SK-N-SH treated with all-trans-retinoic acid at 6 μM for 48 hours (cell line): ENCODE results near the gene FBLIM1.

Experiments
- ATAC-seq: fragments of 200-7000 bp; cut with Tn5 transposase; 3 replicates; pipeline ENCODE4 v1.9.1; 2020; ENCODE audit warnings: mild to moderate bottlenecking, moderate library complexity
- BACH2 ChIP-seq: fragments of 250-450 bp; sonication (Bioruptor Pico); IDR thresholded peaks from 2 replicates; pipeline ENCODE4 v1.9.0; 2021; ENCODE audit warnings: mild to moderate bottlenecking, borderline replicate concordance
- CREB5 ChIP-seq: fragments of 250-450 bp; sonication (Bioruptor Pico); IDR thresholded peaks from 2 replicates; pipeline ENCODE4 v1.5.1; 2020; ENCODE audit warnings: low read depth, mild to moderate bottlenecking, moderate library complexity
- CSDC2 ChIP-seq: fragments of 250-450 bp; sonication (Bioruptor Pico); IDR thresholded peaks from 2 replicates; pipeline ENCODE4 v1.5.0; 2020; ENCODE audit warnings: mild to moderate bottlenecking, moderate library complexity
- CSRNP3 ChIP-seq: fragments of 250-450 bp; sonication (Bioruptor Pico); IDR thresholded peaks from 2 replicates; pipeline ENCODE4 v1.5.1; 2021; ENCODE audit warnings: mild to moderate bottlenecking, moderate library complexity
- ISL1 ChIP-seq: fragments of 250-450 bp; sonication (Bioruptor Pico); IDR thresholded peaks from 2 replicates; pipeline ENCODE4 v2.1.2; 2022; ENCODE audit warnings: mild to moderate bottlenecking, moderate library complexity
- OSR1 ChIP-seq: fragments of 250-450 bp; sonication (Bioruptor Pico); IDR thresholded peaks from 2 replicates; pipeline ENCODE4 v1.8.0; 2022; ENCODE audit warnings: moderate library complexity, mild to moderate bottlenecking, inconsistent platforms
- PATZ1 ChIP-seq: fragments of 250-450 bp; sonication (Bioruptor Pico); IDR thresholded peaks from 2 replicates; pipeline ENCODE4 v1.8.0; 2020; ENCODE audit warnings: mild to moderate bottlenecking, moderate library complexity, borderline replicate concordance
- POU6F1 ChIP-seq: fragments of 250-450 bp; sonication (Bioruptor Pico); IDR thresholded peaks from 2 replicates; pipeline ENCODE4 v1.8.0; 2021; ENCODE audit warnings: low read depth, mild to moderate bottlenecking, moderate library complexity, borderline replicate concordance
- PPARA ChIP-seq: fragments of 250-450 bp; sonication (Bioruptor Pico); IDR thresholded peaks from 2 replicates; pipeline ENCODE4 v1.5.0; 2020; ENCODE audit warnings: mild to moderate bottlenecking, borderline replicate concordance
- RARB ChIP-seq: fragments of 250-450 bp; sonication (Bioruptor Pico); IDR thresholded peaks from 2 replicates; pipeline ENCODE4 v1.8.0; 2021; ENCODE audit warnings: mild to moderate bottlenecking, moderate library complexity
- SNAI2 ChIP-seq: fragments of 250-450 bp; sonication (Bioruptor Pico); IDR thresholded peaks from 2 replicates; pipeline ENCODE4 v1.5.0; 2020; ENCODE audit warnings: mild to moderate bottlenecking, moderate library complexity
- TCF4 ChIP-seq: fragments of 250-450 bp; sonication (Bioruptor Pico); IDR thresholded peaks from 2 replicates; pipeline ENCODE4 v1.8.0; 2021; ENCODE audit warnings: mild to moderate bottlenecking, moderate library complexity, borderline replicate concordance
- TSHZ2 ChIP-seq: fragments of 250-450 bp; sonication (Bioruptor Pico); IDR thresholded peaks from 2 replicates; pipeline ENCODE4 v1.5.0; 2020; ENCODE audit warnings: mild to moderate bottlenecking, moderate library complexity
- ZFP3 ChIP-seq: fragments of 250-450 bp; sonication (Bioruptor Pico); IDR thresholded peaks from 2 replicates; pipeline ENCODE4 v1.5.0; 2020; ENCODE audit warnings: mild to moderate bottlenecking, moderate library complexity
- ZFP30 ChIP-seq: fragments of 450-650 bp; formaldehyde crosslinking; IDR thresholded peaks from 2 replicates; pipeline ENCODE4 v1.5.0; 2022; ENCODE audit warnings: mild to moderate bottlenecking, moderate library complexity
- ZNF565 ChIP-seq: fragments of 450-650 bp; formaldehyde crosslinking; conservative IDR thresholded peaks from 2 replicates; pipeline ENCODE4 v1.5.0; 2020; ENCODE audit warnings: low read depth, mild to moderate bottlenecking, moderate library complexity
- ZNF70 ChIP-seq: fragments of 450-650 bp; formaldehyde crosslinking; IDR thresholded peaks from 2 replicates; pipeline ENCODE4 v1.5.0; 2020; ENCODE audit warnings: mild to moderate bottlenecking, moderate library complexity
- ZNF8 ChIP-seq: fragments of 450-650 bp; formaldehyde crosslinking; IDR thresholded peaks from 2 replicates; pipeline ENCODE4 v1.5.0; 2020; ENCODE audit warnings: mild to moderate bottlenecking, moderate library complexity

Gene FBLIM1

GRCh38 chr1:15727866-15728534, 30.6 kb upstream of the FBLIM1 start:
- TF ChIP-seq PATZ1 (CRISPR knock-in tag): no peak
- TF ChIP-seq ZNF70 (CRISPR knock-in tag): no peak
- TF ChIP-seq TSHZ2: no peak
- TF ChIP-seq ISL1 (CRISPR knock-in tag): no peak
- TF ChIP-seq CREB5 (CRISPR knock-in tag): no peak
- no peak for TF ChIP-seq OSR1
- no peak for TF ChIP-seq RARB (CRISPR knock-in tag)
- no peak for TF ChIP-seq SNAI2 (CRISPR knock-in tag)
- TF ChIP-seq ZFP30 (CRISPR knock-in tag): no peak
- no peak for TF ChIP-seq ZNF8 (CRISPR knock-in tag)
- no peak for TF ChIP-seq ZFP3 (CRISPR knock-in tag)
- TF ChIP-seq POU6F1 (CRISPR knock-in tag): no peak
- TF ChIP-seq TCF4 (CRISPR knock-in tag): no peak
- TF ChIP-seq ZNF565 (CRISPR knock-in tag): no peak
- TF ChIP-seq BACH2: no peak
- TF ChIP-seq CSRNP3 (CRISPR knock-in tag): no peak
- no peak for TF ChIP-seq PPARA (CRISPR knock-in tag)
- no peak for TF ChIP-seq CSDC2 (CRISPR knock-in tag)
- no peak for ATAC-seq

GRCh38 chr1:15728937-15729657, 29.5 kb upstream of the FBLIM1 start:
- no peak for ATAC-seq
- no peak for TF ChIP-seq POU6F1 (CRISPR knock-in tag)
- TF ChIP-seq, all 23 proteins: peak for 0

- TF ChIP-seq ZNF8 (CRISPR knock-in tag): no peak
- no peak for TF ChIP-seq ZNF70 (CRISPR knock-in tag)
- TF ChIP-seq, all 23 proteins: peak for 0
- no peak for ATAC-seq
Observed at GRCh38 chr1:15730423-15730822, 28.2 kb upstream of the FBLIM1 start.
